Measurements from ENCODE around the gene COPB2.

DNA sequence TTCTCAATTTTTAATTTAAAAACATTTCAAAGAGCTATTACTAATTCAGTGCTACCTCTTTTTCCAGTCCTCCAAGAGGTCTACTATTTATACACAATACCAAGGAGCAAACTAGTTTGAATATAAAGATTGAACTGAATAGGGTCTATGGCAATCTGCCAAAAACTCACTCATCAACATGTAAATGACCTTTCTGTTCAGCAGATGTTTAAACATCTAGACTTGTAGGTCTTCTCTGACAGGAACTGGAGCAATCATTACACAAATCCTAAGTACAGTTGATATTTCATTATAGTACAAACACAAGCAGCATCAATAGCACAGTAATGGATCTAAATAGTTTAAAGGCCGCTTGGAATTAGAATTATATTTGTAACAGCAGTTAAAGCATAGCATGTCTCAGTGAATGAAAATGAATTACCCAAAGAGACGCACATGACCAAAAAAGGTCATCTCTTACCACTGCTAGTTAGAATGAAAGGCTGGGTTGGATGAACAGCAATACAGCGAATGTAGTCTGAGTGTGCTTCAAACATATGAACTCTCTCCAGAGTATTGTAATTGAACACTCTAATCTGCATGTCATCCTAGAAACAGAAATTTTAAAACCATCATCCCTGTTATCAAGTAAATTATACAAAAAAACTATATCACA, 10.7 kb downstream of the COPB2 start:
- TF ChIP-seq ZFX (IDR thresholded peaks at IDR 0.05; ENCODE audit: borderline replicate concordance) (no peak), CTCF (IDR thresholded peaks at IDR 0.05) (no peak)
